ENCODE data around the gene TP53RK. TPM values are rescaled to one million over a fixed set of nuclear protein-coding genes. Genes with fewer than 3 reads are reported as not detected.

Gene TP53RK
- total and polyA plus RNA-seq, 2 of the 13 experiments (the other 11 are each of a cell fraction or from before 2014, with no cell fraction given), result 12.9 to 25.5 TPM

DNA sequence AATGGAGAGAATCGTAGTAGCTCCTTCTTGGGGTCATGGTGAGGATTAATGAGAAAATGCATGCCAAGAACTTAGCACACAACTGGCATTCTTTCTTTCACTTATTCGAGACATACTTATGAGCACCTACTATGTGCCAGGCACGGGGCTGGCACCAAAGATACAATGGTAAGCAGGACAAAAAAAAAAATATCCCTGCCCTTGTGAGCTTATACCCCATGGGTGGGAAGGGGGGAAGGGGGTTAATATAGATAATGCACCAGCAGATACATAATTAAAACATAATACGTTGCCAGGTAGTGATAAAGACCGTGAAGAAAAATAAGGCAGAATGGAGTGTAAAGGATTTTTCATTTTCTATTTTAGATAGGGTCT, 46.3 kb downstream of the TP53RK start:
- H3K36me3 ChIP-seq (replicated peaks in 1 of 2; ENCODE audit: control insufficient read depth in 1 of 2, insufficient read depth in 2 of 2, low read length in 2 of 2), result peaks cover 5 to 33% of the 10 kb centered on the region in 2 experiments
- H3K9ac ChIP-seq (ENCODE audit: insufficient read depth, low read depth, low read length), result no peak overlapping the region
- ChIA-PET CTCF (ENCODE audit: low intra/inter-chr PET ratio, low total read pairs) (no interaction called here), POLR2A (interaction anchor here (1.2 to 2.3 kb wide), 2 partner anchors 11 to 24 kb away, joined by 3 to 7 read pairs; no protein-coding TSS in a partner anchor)
- no peak overlapping the region for H3K4me2 ChIP-seq (ENCODE audit: low read depth, low read length)
- H3K27ac ChIP-seq (ENCODE audit: extremely low read length, insufficient read depth, low read length), result no peak overlapping the region
- DNase-seq (ENCODE audit: low spot score) (no peak), FAIRE-seq (no peak), ATAC-seq (no peak)
- no TSS peak for BruUV-seq (replicated peaks)
- no peak overlapping the region for H3K4me3 ChIP-seq (replicated peaks in 1 of 3; ENCODE audit: insufficient read depth in 1 of 3, low read depth in 2 of 3, low read length in 3 of 3)
- no peaks in the 10 kb centered on the region for H4K20me1 ChIP-seq (ENCODE audit: insufficient read depth, low read length)
- H3K4me1 ChIP-seq (ENCODE audit: insufficient read depth, low read length), result peaks cover 95% of the 10 kb centered on the region
- intact Hi-C loops (cut with micrococcal nuclease; ENCODE audit: unreplicated experiment), result no loop called here
- TF ChIP-seq, protein P1, sequence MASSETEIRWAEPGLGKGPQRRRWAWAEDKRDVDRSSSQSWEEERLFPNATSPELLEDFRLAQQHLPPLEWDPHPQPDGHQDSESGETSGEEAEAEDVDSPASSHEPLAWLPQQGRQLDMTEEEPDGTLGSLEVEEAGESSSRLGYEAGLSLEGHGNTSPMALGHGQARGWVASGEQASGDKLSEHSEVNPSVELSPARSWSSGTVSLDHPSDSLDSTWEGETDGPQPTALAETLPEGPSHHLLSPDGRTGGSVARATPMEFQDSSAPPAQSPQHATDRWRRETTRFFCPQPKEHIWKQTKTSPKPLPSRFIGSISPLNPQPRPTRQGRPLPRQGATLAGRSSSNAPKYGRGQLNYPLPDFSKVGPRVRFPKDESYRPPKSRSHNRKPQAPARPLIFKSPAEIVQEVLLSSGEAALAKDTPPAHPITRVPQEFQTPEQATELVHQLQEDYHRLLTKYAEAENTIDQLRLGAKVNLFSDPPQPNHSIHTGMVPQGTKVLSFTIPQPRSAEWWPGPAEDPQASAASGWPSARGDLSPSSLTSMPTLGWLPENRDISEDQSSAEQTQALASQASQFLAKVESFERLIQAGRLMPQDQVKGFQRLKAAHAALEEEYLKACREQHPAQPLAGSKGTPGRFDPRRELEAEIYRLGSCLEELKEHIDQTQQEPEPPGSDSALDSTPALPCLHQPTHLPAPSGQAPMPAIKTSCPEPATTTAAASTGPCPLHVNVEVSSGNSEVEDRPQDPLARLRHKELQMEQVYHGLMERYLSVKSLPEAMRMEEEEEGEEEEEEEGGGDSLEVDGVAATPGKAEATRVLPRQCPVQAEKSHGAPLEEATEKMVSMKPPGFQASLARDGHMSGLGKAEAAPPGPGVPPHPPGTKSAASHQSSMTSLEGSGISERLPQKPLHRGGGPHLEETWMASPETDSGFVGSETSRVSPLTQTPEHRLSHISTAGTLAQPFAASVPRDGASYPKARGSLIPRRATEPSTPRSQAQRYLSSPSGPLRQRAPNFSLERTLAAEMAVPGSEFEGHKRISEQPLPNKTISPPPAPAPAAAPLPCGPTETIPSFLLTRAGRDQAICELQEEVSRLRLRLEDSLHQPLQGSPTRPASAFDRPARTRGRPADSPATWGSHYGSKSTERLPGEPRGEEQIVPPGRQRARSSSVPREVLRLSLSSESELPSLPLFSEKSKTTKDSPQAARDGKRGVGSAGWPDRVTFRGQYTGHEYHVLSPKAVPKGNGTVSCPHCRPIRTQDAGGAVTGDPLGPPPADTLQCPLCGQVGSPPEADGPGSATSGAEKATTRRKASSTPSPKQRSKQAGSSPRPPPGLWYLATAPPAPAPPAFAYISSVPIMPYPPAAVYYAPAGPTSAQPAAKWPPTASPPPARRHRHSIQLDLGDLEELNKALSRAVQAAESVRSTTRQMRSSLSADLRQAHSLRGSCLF (CRISPR knock-in tag; IDR thresholded peaks at IDR 0.05; ENCODE audit: borderline replicate concordance), result no peak
- no peak for TF ChIP-seq ZNF317 (CRISPR knock-in tag; IDR thresholded peaks at IDR 0.05)
- TF ChIP-seq ZKSCAN1 (IDR thresholded peaks at IDR 0.05; ENCODE audit: low read length), result peak; percentile 60; the same call in 1 of the 2 replicates
- no peak for TF ChIP-seq CHCHD3 (CRISPR knock-in tag; IDR thresholded peaks at IDR 0.05)
- TF ChIP-seq PCBP2 (optimal IDR thresholded peaks at IDR 0.05; ENCODE audit: low read depth, low read length, poor library complexity, severe bottlenecking), result peak; percentile 16
- TF ChIP-seq ZNF746 (CRISPR knock-in tag; IDR thresholded peaks at IDR 0.05), result no peak
- TF ChIP-seq HCFC1 (IDR thresholded peaks at IDR 0.05; ENCODE audit: low read depth, low read length), result no peak
- TF ChIP-seq ZNF773 (CRISPR knock-in tag; IDR thresholded peaks at IDR 0.05; ENCODE audit: borderline replicate concordance), result no peak
- no peak for TF ChIP-seq NR2F1 (CRISPR knock-in tag; IDR thresholded peaks at IDR 0.05)
- TF ChIP-seq SRSF9 (IDR thresholded peaks at IDR 0.05; ENCODE audit: borderline replicate concordance, insufficient read depth, low read depth, low read length, poor library complexity, severe bottlenecking), result no peak
- TF ChIP-seq MAF1 (CRISPR knock-in tag; IDR thresholded peaks at IDR 0.05; ENCODE audit: borderline replicate concordance), result no peak
- TF ChIP-seq, protein P2, sequence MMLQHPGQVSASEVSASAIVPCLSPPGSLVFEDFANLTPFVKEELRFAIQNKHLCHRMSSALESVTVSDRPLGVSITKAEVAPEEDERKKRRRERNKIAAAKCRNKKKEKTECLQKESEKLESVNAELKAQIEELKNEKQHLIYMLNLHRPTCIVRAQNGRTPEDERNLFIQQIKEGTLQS (CRISPR knock-in tag; IDR thresholded peaks at IDR 0.05), result no peak
- TF ChIP-seq, protein P3, sequence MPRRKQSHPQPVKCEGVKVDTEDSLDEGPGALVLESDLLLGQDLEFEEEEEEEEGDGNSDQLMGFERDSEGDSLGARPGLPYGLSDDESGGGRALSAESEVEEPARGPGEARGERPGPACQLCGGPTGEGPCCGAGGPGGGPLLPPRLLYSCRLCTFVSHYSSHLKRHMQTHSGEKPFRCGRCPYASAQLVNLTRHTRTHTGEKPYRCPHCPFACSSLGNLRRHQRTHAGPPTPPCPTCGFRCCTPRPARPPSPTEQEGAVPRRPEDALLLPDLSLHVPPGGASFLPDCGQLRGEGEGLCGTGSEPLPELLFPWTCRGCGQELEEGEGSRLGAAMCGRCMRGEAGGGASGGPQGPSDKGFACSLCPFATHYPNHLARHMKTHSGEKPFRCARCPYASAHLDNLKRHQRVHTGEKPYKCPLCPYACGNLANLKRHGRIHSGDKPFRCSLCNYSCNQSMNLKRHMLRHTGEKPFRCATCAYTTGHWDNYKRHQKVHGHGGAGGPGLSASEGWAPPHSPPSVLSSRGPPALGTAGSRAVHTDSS (CRISPR knock-in tag; conservative IDR thresholded peaks at IDR 0.05), result no peak
- TF ChIP-seq ZNF749 (CRISPR knock-in tag; IDR thresholded peaks at IDR 0.05; ENCODE audit: borderline replicate concordance), result no peak
- TF ChIP-seq SSRP1 (CRISPR knock-in tag; IDR thresholded peaks at IDR 0.05), result no peak
- TF ChIP-seq ZMYM4 (CRISPR knock-in tag; IDR thresholded peaks at IDR 0.05), result no peak
- TF ChIP-seq, protein P4, sequence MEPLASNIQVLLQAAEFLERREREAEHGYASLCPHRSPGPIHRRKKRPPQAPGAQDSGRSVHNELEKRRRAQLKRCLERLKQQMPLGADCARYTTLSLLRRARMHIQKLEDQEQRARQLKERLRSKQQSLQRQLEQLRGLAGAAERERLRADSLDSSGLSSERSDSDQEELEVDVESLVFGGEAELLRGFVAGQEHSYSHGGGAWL (CRISPR knock-in tag; IDR thresholded peaks at IDR 0.05), result no peak
- H3K79me2 ChIP-seq (ENCODE audit: insufficient read depth, low read length), result peaks cover 35% of the 10 kb centered on the region
- no peaks in the 10 kb centered on the region for H3K27me3 ChIP-seq (ENCODE audit: control insufficient read depth in 1 of 2, insufficient read depth in 2 of 2, low read length in 2 of 2)
- no peak overlapping the region for H2AFZ ChIP-seq (ENCODE audit: low read length)
- in situ Hi-C loops (cut with HindIII; ENCODE audit: extremely low pct_ligation_motif_present, low pct_unique_long_range_greater_than_20kb), result no loop called here
- H3K9me3 ChIP-seq (ENCODE audit: low read length), result no peaks in the 10 kb centered on the region
- 98% methylated on average over 5 of the region's 5 CpGs for WGBS (ENCODE audit: low lambda C conversion rate)

All from HepG2 (cell line).